ENCODE measurements around the gene BGN.

DNA sequence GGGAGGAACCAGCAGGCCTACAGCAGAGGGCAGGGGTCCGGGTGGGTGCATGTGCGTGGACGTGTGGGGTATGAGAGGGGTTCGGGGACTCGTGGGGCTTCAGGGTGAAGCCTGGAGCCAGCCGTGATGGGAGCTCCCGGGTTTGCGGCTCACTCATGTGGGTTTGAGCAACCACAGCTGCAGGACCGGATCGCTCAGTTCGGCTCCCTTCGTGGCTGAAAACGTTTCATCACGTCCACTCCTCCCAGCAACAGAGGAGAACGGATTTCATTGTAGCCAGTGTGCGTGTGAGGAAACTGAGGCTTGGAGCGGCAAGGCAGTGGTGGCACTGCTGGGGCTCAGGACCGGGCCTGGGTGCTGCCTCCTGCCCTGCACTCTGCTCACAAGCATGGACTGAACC, 10.6 kb downstream of the BGN start:
- TF ChIP-seq, protein P1, sequence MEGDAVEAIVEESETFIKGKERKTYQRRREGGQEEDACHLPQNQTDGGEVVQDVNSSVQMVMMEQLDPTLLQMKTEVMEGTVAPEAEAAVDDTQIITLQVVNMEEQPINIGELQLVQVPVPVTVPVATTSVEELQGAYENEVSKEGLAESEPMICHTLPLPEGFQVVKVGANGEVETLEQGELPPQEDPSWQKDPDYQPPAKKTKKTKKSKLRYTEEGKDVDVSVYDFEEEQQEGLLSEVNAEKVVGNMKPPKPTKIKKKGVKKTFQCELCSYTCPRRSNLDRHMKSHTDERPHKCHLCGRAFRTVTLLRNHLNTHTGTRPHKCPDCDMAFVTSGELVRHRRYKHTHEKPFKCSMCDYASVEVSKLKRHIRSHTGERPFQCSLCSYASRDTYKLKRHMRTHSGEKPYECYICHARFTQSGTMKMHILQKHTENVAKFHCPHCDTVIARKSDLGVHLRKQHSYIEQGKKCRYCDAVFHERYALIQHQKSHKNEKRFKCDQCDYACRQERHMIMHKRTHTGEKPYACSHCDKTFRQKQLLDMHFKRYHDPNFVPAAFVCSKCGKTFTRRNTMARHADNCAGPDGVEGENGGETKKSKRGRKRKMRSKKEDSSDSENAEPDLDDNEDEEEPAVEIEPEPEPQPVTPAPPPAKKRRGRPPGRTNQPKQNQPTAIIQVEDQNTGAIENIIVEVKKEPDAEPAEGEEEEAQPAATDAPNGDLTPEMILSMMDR (IDR thresholded peaks at IDR 0.05) = no peak
- TF ChIP-seq EZH2 (IDR thresholded peaks at IDR 0.05; ENCODE audit: borderline replicate concordance, insufficient read depth, low read depth, low read length, poor library complexity, severe bottlenecking) = no peak
